GM12878 (cell line): ENCODE data around the gene KIF6.

ENCODE experiments used
- CTCF ChIP-seq, 3 experiments: IDR thresholded peaks in 2 of 3; conservative IDR thresholded peaks in 1 of 3; 2 replicates each; pipeline ENCODE4 v1.5.1; 2011; ENCODE audit warnings: low read depth in 3 of 3, low read length in 3 of 3, mild to moderate bottlenecking in 3 of 3, control low read depth in 2 of 3, moderate library complexity in 2 of 3, inconsistent platforms in 1 of 3, mixed read lengths in 1 of 3; ENCODE audit not compliant: control insufficient read depth in 2 of 3, insufficient read depth in 1 of 3; ENCODE audit errors: extremely low read depth in 1 of 3
- EP300 ChIP-seq, 2 experiments: fragments of 150-350 bp in 1 of 2; IDR thresholded peaks; 2 replicates each; pipeline ENCODE4 v1.6.1; 2011 to 2012; ENCODE audit warnings: low read depth in 2 of 2, low read length in 2 of 2, borderline replicate concordance in 1 of 2, improper control_type of control experiment in 1 of 2, inconsistent platforms in 1 of 2; ENCODE audit not compliant: control insufficient read depth in 1 of 2
- ESRRA ChIP-seq: IDR thresholded peaks from 2 replicates; pipeline ENCODE4 v1.6.1; 2012; ENCODE audit warnings: mild to moderate bottlenecking, low read length, improper control_type of control experiment
- FOXM1 ChIP-seq: IDR thresholded peaks from 2 replicates; pipeline ENCODE4 v1.6.1; 2012; ENCODE audit warnings: low read depth, mild to moderate bottlenecking, inconsistent platforms, low read length, moderate library complexity
- KAT2A ChIP-seq: conservative IDR thresholded peaks from 2 replicates; pipeline ENCODE4 v1.6.1; 2011; ENCODE audit warnings: low read depth, low read length; ENCODE audit not compliant: control insufficient read depth
- MAX ChIP-seq: IDR thresholded peaks from 2 replicates; pipeline ENCODE4 v1.6.1; 2012; ENCODE audit warnings: low read depth, low read length, improper control_type of control experiment
- POLR2A ChIP-seq: IDR thresholded peaks from 2 replicates; pipeline ENCODE4 v1.6.1; 2011; ENCODE audit warnings: low read depth, mild to moderate bottlenecking, low read length
- POU2F2 ChIP-seq: IDR thresholded peaks from 3 replicates; pipeline ENCODE4 v1.6.1; 2011; ENCODE audit warnings: low read depth, mild to moderate bottlenecking, low read length, borderline replicate concordance
- USF2 ChIP-seq: IDR thresholded peaks from 2 replicates; pipeline ENCODE4 v1.6.1; 2011; ENCODE audit warnings: low read depth, low read length, improper control_type of control experiment, borderline replicate concordance
- ZBTB4 ChIP-seq: fragments of 450-650 bp; formaldehyde crosslinking; IDR thresholded peaks from 2 replicates; pipeline ENCODE4 v1.4.0; 2022; ENCODE audit warnings: mild to moderate bottlenecking, moderate library complexity
- ZSCAN29 ChIP-seq: fragments of 450-650 bp; IDR thresholded peaks from 2 replicates; pipeline ENCODE4 v1.6.1; 2017; ENCODE audit warnings: mild to moderate bottlenecking, moderate library complexity

GRCh38 chr6:39724787-39725631, at the start of gene KIF6:
- peak; percentile 61; the same call in 1 of the 2 replicates for TF ChIP-seq MAX
- no peak for TF ChIP-seq ZBTB4 (CRISPR knock-in tag)
- no peak for TF ChIP-seq FOXM1
- TF ChIP-seq POLR2A, result no peak
- no peak for TF ChIP-seq ESRRA
- no peak for TF ChIP-seq POU2F2
- no peak for TF ChIP-seq EP300 (IDR thresholded peaks at IDR 0.05; ENCODE audit: borderline replicate concordance in 1 of 2, control insufficient read depth in 1 of 2, low read depth in 2 of 2, low read length in 2 of 2)
- no peak for TF ChIP-seq CTCF (IDR thresholded peaks at IDR 0.05 in 2 of 3, conservative IDR thresholded peaks at IDR 0.05 in 1 of 3; ENCODE audit: control insufficient read depth in 2 of 3, extremely low read depth in 1 of 3, insufficient read depth in 1 of 3, low read depth in 3 of 3, low read length in 3 of 3)
- no peak for TF ChIP-seq ZSCAN29
- TF ChIP-seq KAT2A, result no peak
- no peak; the same call in 1 of the 2 replicates for TF ChIP-seq USF2
